Hepatic stellate cell (primary cell): ENCODE data around the gene NAPG.
"Not testable (repeated sequence)": the region's sequence is repeated elsewhere in the genome, so short reads cannot be mapped to it uniquely, and the experiment has no call there.

ENCODE experiments used
- DNase-seq: peaks from one replicate; pipeline ENCODE4 v3.0.0; 2011; ENCODE audit warnings: low spot score

NAPG gene

GRCh38 chr18:10579079-10579867, 53.4 kb downstream of the NAPG start:
- peak; percentile 67 for DNase-seq

DNA sequence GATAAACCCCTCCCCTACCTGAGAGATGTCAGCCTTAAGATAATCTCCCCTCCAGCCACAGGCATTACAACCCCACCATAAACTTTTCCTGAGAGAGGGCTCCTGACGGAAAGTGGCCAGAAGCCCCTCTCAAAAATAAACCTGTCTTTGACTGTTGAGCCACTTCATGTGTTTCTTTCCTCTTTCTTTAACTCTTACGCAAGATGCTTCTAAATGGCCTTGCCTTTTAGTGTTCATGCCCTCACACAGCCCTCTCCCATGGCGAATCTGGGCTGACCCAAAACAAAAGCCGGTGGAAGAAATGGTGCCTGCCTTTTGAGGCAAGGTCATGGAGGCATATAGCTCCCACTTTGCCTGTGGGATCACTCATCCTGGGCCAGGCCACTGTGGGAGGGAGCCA, 54.4 kb downstream of the NAPG start:
- DNase-seq: no peak

- DNase-seq: no peak
Measured at GRCh38 chr18:10585260-10585659, 59.4 kb downstream of the NAPG start.

GRCh38 chr18:10588975-10589374, 63.1 kb downstream of the NAPG start:
- DNase-seq: no peak

- no peak for DNase-seq
Measured at GRCh38 chr18:10590412-10590811, 64.6 kb downstream of the NAPG start.

GRCh38 chr18:10591896-10592295, 66.1 kb downstream of the NAPG start:
- no peak for DNase-seq

DNA sequence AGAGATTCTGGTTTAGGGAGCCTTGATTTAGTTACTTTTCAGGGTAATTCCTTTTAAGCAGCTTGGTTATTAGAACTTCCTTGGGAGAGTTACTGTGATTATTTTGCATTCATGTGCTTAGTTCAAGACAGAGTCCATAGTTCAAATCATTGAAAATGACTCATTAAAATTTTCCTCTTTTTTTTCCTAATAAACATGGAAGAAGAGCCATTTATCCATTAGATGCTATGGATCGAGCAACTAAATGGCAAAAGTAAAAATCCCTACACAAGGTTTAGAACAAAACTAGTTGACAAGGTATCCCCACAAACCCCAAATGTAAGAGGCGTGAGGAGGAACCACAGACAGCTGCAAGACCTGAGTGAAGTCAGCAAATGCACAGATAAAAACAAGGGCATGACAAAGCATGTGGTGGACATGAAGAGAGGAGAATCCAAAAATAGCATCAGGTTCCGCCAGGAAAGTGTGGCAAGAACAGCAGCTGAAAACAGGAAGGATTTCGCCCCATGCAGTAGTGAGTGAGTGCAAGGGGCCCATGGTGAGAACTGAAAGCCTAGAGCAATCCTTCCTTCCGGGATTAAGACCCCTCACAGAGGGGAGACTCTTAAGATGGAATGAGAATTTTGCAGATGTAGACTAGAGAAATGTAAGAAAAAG, 67.7 kb downstream of the NAPG start:
- not testable (repeated sequence) for DNase-seq

- not testable (repeated sequence) for DNase-seq
Measured at GRCh38 chr18:10595917-10596316, 70.1 kb downstream of the NAPG start.

DNA sequence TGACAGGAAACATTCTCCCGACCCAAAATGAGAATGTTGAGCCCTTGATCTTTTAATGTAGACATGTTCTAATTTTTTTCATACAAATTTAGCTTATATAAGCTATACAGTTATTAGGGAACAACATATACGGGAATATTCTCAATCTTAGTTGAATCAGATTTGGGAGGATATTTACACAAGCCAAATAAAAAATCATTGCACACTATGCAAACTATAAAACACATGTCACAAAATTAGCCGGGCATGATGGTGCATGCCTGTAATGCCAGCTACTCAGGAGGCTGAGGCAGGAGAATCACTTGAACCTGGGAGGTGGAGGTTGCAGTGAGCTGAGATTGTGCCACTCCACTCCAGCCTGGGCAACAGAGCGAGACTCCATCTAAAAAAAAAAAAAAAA, 71.9 kb downstream of the NAPG start:
- not testable (repeated sequence) for DNase-seq

- not testable (repeated sequence) for DNase-seq
Measured at GRCh38 chr18:10600701-10601100, 74.9 kb downstream of the NAPG start.
